SK-N-SH (cell line): ENCODE measurements around the gene ASCC3. TPM values are rescaled to one million over a fixed set of nuclear protein-coding genes. Genes with fewer than 3 reads are reported as not detected.

Source experiments
- CTCF ChIA-PET: fragments of 300-600, 350-600 bp; formaldehyde crosslinking; extraction: SDS; loops from one replicate; lab custom pipeline; 2021; lab: Yijun Ruan, JAX
- POLR2A ChIA-PET: fragments of 350-600 bp; sonication (Branson Sonifier 250); formaldehyde crosslinking; extraction: SDS; loops from one replicate; lab custom pipeline; 2020; ENCODE audit warnings: antibody characterized with exemption, inconsistent platforms; lab: Yijun Ruan, JAX
- DNase-seq: peaks from one replicate; pipeline ENCODE4 v3.0.0; 2012
- H2AFZ ChIP-seq: fragments of 200-600 bp; sonication (generic); 2 replicates; pipeline ENCODE4 v1.8.1; 2016; ENCODE audit warnings: antibody characterized with exemption, mild to moderate bottlenecking, low read depth
- H3F3A ChIP-seq: fragments of 200-600 bp; sonication (generic); replicated peaks from 2 replicates; pipeline ENCODE3; 2016; ENCODE audit warnings: antibody characterized with exemption, mild to moderate bottlenecking; ENCODE audit not compliant: insufficient read depth
- H3K27ac ChIP-seq, 2 experiments: fragments of 200-500 bp in 1 of 2; fragments of 200-600 bp in 1 of 2; sonication (Bioruptor generic) in 1 of 2; sonication (generic), shearing (Covaris generic) in 1 of 2; 2 replicates each; pipeline versions ENCODE4 v1.5.1 to v1.6.1; 2014 to 2016; ENCODE audit warnings: low read depth in 2 of 2, inconsistent platforms in 1 of 2, low read length in 1 of 2, mild to moderate bottlenecking in 1 of 2, mixed read lengths in 1 of 2
- H3K27me3 ChIP-seq: fragments of 200-600 bp; sonication (generic), shearing (Covaris generic); 2 replicates; pipeline ENCODE4 v1.6.1; 2016; ENCODE audit warnings: mixed run types; ENCODE audit not compliant: insufficient read depth
- H3K36me3 ChIP-seq, 2 experiments: fragments of 200-500 bp in 1 of 2; fragments of 200-600 bp in 1 of 2; sonication (Bioruptor generic) in 1 of 2; sonication (generic) in 1 of 2; replicated peaks in 1 of 2; 2 replicates each; pipeline versions ENCODE3 to v1.5.1; 2014 to 2016; ENCODE audit warnings: low read length in 1 of 2, mild to moderate bottlenecking in 1 of 2; ENCODE audit not compliant: insufficient read depth in 2 of 2, control insufficient read depth in 1 of 2
- H3K4me1 ChIP-seq, 2 experiments: fragments of 200-500 bp in 1 of 2; fragments of 200-600 bp in 1 of 2; sonication (Bioruptor generic) in 1 of 2; sonication (generic), shearing (Covaris generic) in 1 of 2; 2 replicates each; pipeline versions ENCODE4 v1.5.1 to v1.6.1; 2014 to 2016; ENCODE audit warnings: low read depth in 1 of 2, low read length in 1 of 2, mixed run types in 1 of 2; ENCODE audit not compliant: insufficient read depth in 2 of 2, control insufficient read depth in 1 of 2
- H3K4me2 ChIP-seq: fragments of 200-600 bp; sonication (generic), shearing (Covaris generic); 2 replicates; pipeline ENCODE4 v1.6.1; 2017; ENCODE audit warnings: mixed run types
- H3K4me3 ChIP-seq, 2 experiments: fragments of 200-500 bp in 1 of 2; fragments of 200-600 bp in 1 of 2; sonication (Bioruptor generic) in 1 of 2; sonication (generic), shearing (Covaris generic) in 1 of 2; 2 replicates each; pipeline versions ENCODE4 v1.5.1 to v1.8.1; 2014 to 2016; ENCODE audit warnings: low read depth in 2 of 2, inconsistent platforms in 1 of 2, low read length in 1 of 2, mild to moderate bottlenecking in 1 of 2, mixed read lengths in 1 of 2, moderate library complexity in 1 of 2
- H3K79me2 ChIP-seq: fragments of 200-600 bp; sonication (generic); 2 replicates; pipeline ENCODE4 v1.8.1; 2017; ENCODE audit warnings: mild to moderate bottlenecking; ENCODE audit not compliant: insufficient read depth
- H3K9ac ChIP-seq: fragments of 200-600 bp; sonication (generic); 2 replicates; pipeline ENCODE4 v1.6.1; 2017; ENCODE audit warnings: mixed run types
- H3K9me2 ChIP-seq: fragments of 200-600 bp; sonication (generic); 2 replicates; pipeline ENCODE4 v1.6.1; 2017; ENCODE audit warnings: mixed run types
- H3K9me3 ChIP-seq: fragments of 200-600 bp; sonication (generic); 2 replicates; pipeline ENCODE4 v1.6.1; 2017; ENCODE audit warnings: mixed run types, mild to moderate bottlenecking, moderate library complexity
- H4K20me1 ChIP-seq: fragments of 200-600 bp; sonication (generic); 2 replicates; pipeline ENCODE4 v1.6.1; 2017; ENCODE audit warnings: mild to moderate bottlenecking, mixed run types; ENCODE audit not compliant: insufficient read depth
- ELF1 ChIP-seq: IDR thresholded peaks from 2 replicates; pipeline ENCODE4 v1.4.0; 2012
- JUND ChIP-seq: IDR thresholded peaks from 2 replicates; pipeline ENCODE4 v1.4.0; 2012
- NFIC ChIP-seq: IDR thresholded peaks from 2 replicates; pipeline ENCODE4 v1.4.0; 2012; ENCODE audit warnings: borderline replicate concordance
- REST ChIP-seq: IDR thresholded peaks from 2 replicates; pipeline ENCODE4 v1.6.1; 2012; ENCODE audit warnings: mild to moderate bottlenecking, low read depth, low read length, moderate library complexity
- RFX5 ChIP-seq: IDR thresholded peaks from 2 replicates; pipeline ENCODE4 v1.6.1; 2012; ENCODE audit warnings: mild to moderate bottlenecking, improper control_type of control experiment, low read length
- USF1 ChIP-seq: IDR thresholded peaks from 2 replicates; pipeline ENCODE4 v1.4.0; 2012; ENCODE audit warnings: low read depth, borderline replicate concordance
- USF2 ChIP-seq: fragments of 150-350 bp; IDR thresholded peaks from 2 replicates; pipeline ENCODE4 v1.6.1; 2017; ENCODE audit warnings: antibody characterized with exemption, low read length, low read depth, borderline replicate concordance
- WGBS: methylation state at CpG from one replicate; pipeline ENCODE4 v1.1.6; 2017; ENCODE audit warnings: low lambda C conversion rate; 5-methylcytosine and 5-hydroxymethylcytosine counted together
- polyA plus RNA-seq, 3 experiments: library from polyadenylated mRNA; depleted of rRNA; stranded (reverse); fragments of >200 nt; gene quantifications; 2 replicates each; pipeline ENCODE4 v1.2.3, GENCODE V29; 2012
- TF ChIP-seq, protein P1 (sequence below): IDR thresholded peaks from 2 replicates; pipeline ENCODE4 v1.4.0; 2012; ENCODE audit warnings: low read depth

The ASCC3 gene
- polyA plus RNA-seq, 1 of the 3 experiments (the other 2 are of a cell fraction): 17.9 TPM

GRCh38 chr6:100753421-100753820, 127.7 kb downstream of the ASCC3 start:
- H3K9me2 ChIP-seq: no peaks in the 10 kb centered on the region
- H3K4me3 ChIP-seq: no peak overlapping the region
- H3K79me2 ChIP-seq: no peaks in the 10 kb centered on the region
- no peaks in the 10 kb centered on the region for H3K9me3 ChIP-seq
- H3K27me3 ChIP-seq: no peaks in the 10 kb centered on the region
- WGBS: 96% methylated on average over 3 of the region's 3 CpGs
- no peak overlapping the region for H2AFZ ChIP-seq
- H3K36me3 ChIP-seq: peaks cover 4 to 41% of the 10 kb centered on the region in 2 experiments
- H3F3A ChIP-seq: peaks cover 3% of the 10 kb centered on the region
- H3K4me1 ChIP-seq: no peaks in the 10 kb centered on the region; a peak in 2 of 4 replicates
- no peak for DNase-seq
- CTCF ChIA-PET: no interaction called here
- POLR2A ChIA-PET: no interaction called here
- H3K9ac ChIP-seq: no peak overlapping the region
- H3K27ac ChIP-seq: no peak overlapping the region
- TF ChIP-seq REST (no peak), NFIC (no peak), ELF1 (no peak), USF2 (no peak), JUND (no peak)
- TF ChIP-seq, protein P1, sequence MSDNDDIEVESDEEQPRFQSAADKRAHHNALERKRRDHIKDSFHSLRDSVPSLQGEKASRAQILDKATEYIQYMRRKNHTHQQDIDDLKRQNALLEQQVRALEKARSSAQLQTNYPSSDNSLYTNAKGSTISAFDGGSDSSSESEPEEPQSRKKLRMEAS: no peak
- TF ChIP-seq, all 33 proteins: peak for 0
- H3K4me2 ChIP-seq: no peak overlapping the region
- no peaks in the 10 kb centered on the region for H4K20me1 ChIP-seq

DNA sequence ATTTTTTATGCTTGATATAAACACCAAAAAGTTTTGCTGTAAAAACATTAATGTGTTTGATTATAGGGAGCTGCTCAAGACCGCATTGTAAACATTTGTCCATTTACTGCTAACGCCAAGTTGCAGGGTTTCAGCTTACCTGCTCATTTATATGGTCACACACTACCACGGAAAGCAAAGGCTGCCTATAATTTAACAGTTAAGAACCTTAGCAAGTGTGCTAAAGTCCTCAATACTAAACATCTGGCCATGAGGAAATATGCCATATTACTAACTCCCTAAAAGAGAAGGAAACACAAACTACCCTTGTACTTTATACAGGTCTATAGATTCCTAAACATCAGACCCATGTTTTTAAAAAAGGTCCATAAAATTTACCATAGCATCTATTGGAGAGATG, 129.5 kb downstream of the ASCC3 start:
- 67% methylated on average over 3 of the region's 3 CpGs for whole genome bisulfite sequencing
- no peak overlapping the region for H3K4me2 ChIP-seq

More for the DNA sequence above, 129.5 kb downstream of the ASCC3 start:
- Histone ChIP-seq H3K9ac (no peak overlapping the region), H3K79me2 (peaks cover 4% of the 10 kb centered on the region; the same call in 1 of the 2 replicates), H3K4me1 (no peaks in the 10 kb centered on the region; a peak in 2 of 4 replicates), H3K9me3 (no peaks in the 10 kb centered on the region), H3K4me3 (no peak overlapping the region), H3K36me3 (peaks cover 9 to 47% of the 10 kb centered on the region in 2 experiments), H3F3A (peaks cover 8% of the 10 kb centered on the region), H4K20me1 (no peaks in the 10 kb centered on the region), H3K27ac (no peak overlapping the region), H2AFZ (no peak overlapping the region), H3K9me2 (no peaks in the 10 kb centered on the region), H3K27me3 (no peaks in the 10 kb centered on the region)
- DNase-seq: no peak
- ChIA-PET CTCF (no interaction called here), POLR2A (no interaction called here)
- TF ChIP-seq RFX5: no peak
- TF ChIP-seq NFIC: no peak
- TF ChIP-seq USF1: no peak
